Upper lobe of left lung (tissue), 4 donors: ENCODE measurements around the gene TNKS2.

Experiments used
- CTCF ChIP-seq, 6 experiments: fragments of 450-650 bp in 4 of 6; fragments of 200-600 bp in 2 of 6; sonication (generic) in 2 of 6; IDR thresholded peaks; one replicate each; pipeline ENCODE4 v1.5.1; 2016 to 2019; ENCODE audit warnings: antibody characterized with exemption in 6 of 6
- POLR2A ChIP-seq, 4 donors: fragments of 450-650 bp; IDR thresholded peaks; one replicate each; pipeline ENCODE4 v1.5.1; 2016 to 2017; ENCODE audit warnings: antibody characterized with exemption in 4 of 4, mild to moderate bottlenecking in 2 of 4
- POLR2AphosphoS5 ChIP-seq, 2 donors: sonication (generic); formaldehyde crosslinking; IDR thresholded peaks; one replicate each; pipeline ENCODE4 v1.5.1; 2017; ENCODE audit warnings: antibody characterized with exemption in 2 of 2

DNA sequence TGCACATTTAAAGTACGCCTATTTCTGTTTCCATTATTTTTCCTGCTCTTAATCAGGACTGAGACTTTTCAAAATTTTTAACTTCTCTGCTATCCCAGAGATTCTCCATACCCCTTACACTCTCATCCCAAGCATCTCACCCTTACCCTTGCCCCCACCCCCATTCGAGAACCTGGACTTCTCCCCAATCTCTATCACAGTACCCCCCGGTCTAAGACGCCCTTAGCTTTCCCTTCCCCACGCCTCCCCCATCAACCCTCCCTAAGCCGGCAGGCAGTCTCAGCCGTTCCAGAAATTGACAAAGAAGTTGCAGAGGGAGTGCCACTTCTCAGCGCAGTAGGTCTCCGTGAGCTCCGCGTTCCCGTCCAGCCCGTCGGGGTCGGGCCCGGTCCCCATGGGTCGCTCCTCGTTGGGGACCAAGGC, 109.7 kb downstream of the TNKS2 start:
- TF ChIP-seq CTCF (IDR thresholded peaks at IDR 0.05), result no peak
- TF ChIP-seq POLR2A (IDR thresholded peaks at IDR 0.05), result no peak
- no peak for TF ChIP-seq POLR2AphosphoS5 (IDR thresholded peaks at IDR 0.05)
